Raji (cell line): Measurements from ENCODE around the gene STAT3.

ENCODE experiments used
- POLR2A ChIP-seq: IDR thresholded peaks from 2 replicates; pipeline ENCODE4 v1.6.1; 2011; ENCODE audit warnings: low read depth, low read length, control low read depth; ENCODE audit not compliant: insufficient read depth

The STAT3 gene

DNA sequence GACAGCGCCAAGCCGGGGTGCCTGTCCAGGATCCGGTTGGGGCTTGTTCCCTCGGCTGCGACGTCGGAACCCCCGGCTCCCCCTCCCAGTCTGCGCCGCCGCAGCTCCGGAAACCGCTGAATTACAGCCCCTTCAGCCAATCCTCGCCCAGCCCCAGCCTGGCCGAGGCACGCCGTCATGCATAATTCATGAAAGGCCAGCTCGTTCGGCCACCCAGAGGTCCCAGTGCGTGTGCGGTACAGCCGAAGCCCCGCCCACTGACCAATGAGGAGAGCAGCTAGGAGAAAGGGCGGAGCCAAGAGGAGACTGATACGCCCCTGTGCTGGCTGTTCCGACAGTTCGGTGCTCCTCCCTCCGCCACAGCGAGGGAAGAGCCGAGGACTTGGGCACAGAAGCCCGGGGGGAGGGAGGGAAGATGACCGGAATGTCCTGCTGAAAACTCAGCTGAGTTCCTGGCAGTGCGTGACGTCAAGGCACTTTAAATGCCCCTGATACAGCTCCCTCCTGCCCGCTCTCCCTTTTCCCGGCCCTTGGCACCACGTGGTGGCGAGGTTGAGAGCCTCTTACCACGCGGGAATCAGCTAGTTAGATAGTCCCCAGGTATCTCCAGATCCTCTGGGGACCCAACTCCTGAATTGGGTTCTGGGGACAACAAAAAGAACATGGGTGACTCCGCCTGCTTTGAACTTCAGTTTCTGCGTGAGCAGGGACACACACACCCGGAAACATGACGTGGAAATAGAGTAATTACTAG lies at the start of gene STAT3:
TSS of gene STAT3 (minus strand) at position 62 of the 754 bp plus-strand sequence. CDS start 39,926 bp downstream, outside the sequence.
- peak; percentile 77 for TF ChIP-seq POLR2A

DNA sequence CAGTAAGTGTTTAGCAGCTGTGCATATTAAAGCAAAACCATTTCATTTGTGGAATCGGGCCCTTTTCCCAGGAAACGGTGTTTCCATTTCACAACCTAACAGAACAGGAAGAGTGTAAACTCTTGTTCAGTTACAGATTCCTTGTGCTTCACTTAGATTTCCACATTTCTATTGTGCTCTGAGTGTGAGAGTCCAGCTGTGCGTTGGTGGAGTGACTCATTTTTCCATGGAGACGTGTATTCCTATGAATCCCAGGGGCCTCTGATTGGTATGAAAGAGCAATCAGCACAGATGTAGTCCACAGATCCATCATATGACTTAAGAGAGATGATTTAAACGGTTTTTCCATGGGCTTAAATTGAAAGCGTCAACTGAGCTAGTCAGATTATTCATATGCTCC lies 48.1 kb upstream of the STAT3 start:
- TF ChIP-seq POLR2A: no peak

DNA sequence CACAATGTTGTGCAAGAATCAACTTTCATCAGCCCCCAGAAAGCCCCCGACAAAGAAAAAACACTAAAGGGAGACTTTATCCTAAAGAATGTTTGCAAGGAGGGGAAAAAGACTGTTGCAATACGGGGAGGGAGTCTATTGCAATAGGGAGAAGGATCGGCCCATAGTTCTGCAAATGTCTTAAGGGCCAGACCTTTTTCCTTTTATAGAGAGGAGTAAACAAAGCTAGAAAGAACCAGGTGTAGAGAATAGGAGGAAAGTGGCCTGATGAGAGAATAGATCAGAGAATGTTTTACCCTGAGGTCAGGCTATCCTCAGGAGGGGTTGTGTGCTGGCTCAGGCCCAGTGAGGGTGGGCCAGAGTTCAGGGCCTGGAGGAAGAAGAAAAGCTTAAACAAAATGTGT lies 43.5 kb upstream of the STAT3 start:
- no peak for TF ChIP-seq POLR2A

DNA sequence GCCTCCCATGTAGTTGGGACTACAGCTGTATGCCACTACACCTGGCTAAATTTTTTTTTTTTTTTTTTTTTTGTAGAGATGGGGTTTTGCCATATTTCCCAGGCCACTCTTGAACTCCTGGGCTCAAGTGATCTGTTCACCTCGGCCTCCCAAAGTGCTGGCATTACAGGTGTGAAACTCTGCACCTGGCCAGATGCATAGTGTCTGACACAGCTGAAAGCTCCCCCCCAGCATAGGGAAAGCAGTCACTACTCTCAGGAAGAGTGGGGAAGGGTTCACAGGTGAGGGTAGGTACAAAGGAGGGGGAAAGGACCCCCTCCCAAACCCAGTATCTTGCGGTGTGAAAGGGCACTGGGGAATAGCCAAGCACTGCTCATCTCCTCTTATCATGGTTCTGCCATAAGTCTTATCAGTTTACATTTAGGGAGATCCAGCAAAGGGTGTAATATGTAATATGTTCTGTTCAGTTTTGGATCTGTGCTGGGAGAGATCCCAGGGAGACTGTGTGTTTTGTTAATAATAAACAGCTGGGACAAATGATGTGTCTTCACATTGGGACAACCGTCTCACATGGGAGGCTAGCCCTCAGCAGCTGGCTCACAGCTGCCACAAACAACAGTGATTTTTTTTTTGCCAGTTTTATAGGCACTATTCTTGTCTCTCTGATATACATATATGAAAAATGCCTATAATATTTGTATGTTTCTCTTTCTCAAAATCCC lies 41.6 kb upstream of the STAT3 start:
- no peak for TF ChIP-seq POLR2A

DNA sequence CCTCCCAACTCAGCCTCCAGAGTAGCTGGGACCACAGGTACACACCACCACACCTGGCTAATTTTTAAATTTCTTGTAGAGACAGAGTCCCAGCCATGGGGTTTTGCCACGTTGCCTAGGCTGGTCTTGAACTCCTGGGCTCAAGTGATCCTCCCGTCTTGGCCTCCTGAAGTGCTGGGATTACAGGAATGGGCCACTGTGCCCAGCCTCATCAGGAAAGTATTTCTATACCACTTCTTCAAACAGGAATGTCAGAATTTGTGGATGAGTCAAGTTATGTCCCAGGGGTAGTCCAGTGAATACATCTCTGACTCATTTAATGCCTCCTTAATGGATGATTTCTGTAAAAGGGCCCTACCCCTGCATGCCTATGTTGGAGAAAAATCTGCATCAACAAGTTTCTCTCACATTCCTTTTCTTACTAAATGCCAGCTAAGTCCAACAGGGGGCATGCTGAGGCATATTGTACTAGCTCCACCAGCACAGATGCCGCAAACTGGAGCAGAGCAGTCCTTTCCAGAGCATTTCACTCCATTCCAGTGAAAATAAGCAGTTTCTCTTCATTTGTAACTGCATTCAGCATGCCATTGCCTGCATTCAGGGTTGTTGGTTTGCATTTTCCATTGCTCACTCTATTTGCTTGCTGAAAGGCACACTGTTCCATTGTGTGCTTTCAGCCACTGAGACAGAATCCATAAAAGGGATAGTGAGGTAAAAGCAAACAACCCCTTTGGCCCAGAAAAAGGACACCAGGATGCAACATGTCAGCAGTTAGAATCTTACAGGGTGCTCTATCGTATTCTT lies 40.1 kb upstream of the STAT3 start:
- no peak for TF ChIP-seq POLR2A

DNA sequence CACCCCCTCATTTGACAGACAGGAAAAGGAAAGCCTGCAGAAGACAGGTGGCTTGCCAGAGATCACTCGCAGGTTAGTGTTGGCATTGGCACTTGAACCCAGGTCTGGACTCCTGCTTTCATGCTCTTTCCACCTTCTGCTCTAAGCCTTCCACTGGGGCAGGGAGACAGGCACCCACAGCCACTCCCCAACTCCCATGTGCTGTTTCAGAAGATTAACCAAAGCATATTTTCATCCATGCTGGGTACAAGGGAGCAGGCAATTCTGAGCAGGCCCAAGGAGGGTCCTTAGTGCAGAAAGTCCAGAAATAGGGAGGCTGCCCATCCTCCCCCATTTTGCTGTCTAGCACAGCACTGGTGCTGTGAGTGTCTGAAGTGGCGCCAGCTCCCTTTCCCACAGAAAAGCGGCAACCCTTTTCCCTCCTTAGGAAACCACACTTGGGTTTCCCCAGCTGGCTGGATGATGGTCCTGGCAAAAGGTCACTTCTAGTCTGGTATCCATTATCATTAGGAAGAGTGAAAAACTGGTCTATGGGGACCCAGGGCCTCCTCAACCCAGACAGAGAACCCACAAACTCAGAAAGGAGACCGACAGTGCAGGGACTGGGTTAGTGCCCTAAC lies 36.9 kb upstream of the STAT3 start:
- TF ChIP-seq POLR2A: no peak

DNA sequence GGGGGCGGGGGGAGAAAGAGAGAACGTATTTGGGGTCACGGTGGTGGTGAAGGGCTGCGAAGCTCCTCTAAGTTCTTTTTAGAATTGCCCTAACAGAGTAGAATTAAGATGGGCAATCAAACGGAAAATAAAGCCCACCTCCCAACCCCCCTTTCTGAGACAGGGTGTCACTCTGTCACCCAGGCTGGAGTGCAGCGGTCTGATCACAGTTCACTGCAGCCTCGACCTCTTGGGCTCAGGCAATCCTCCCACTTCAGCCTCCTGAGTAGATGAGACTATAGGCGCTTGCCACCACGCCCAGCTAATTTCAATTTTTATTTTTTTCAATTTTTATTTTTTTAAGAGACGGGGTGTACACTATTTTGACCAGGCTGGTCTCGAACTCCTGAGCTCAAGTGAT lies 35.5 kb upstream of the STAT3 start:
- no peak for TF ChIP-seq POLR2A

DNA sequence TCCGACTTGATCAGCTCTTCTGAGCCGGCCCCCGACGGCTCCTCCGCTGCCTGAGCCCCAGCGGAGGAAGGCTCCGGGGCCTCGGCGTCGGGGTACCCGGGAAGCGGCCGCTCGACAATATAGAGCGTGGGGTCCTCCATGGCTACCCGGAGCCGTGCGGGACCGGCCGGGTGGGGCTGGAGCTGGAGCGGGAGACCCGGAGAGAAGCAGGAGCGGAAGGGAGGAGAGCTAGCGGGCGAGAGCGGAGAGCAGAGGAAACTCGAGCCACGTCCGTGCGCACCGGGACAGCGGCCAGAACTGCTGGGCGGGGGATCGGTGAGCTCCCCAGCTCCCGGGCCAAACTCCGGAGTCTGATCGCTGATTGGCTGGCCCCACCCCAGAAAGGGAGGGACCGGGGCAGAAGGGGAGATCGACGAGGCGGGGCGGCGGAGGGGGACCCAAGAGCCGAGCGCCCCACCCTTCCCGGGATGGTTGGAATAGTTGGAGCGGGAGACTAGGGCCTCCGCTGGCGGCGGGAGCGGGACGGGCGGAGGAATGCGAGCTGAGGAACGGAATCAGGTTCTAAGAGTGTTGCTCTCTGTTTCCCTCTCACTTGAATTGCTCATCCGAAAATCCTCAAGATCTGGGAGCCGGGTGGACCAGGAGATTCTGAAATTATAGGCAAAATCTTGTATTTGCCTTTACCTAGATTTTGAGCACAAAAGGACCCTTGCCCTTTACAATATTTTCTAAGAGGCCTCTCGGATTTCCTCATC lies 34.9 kb upstream of the STAT3 start, which contains the start of gene CAVIN1:
TSS of gene CAVIN1 (minus strand) at position 299 of the 755 bp plus-strand sequence. CDS start at position 140, 159 bp downstream.
- no peak for TF ChIP-seq POLR2A

DNA sequence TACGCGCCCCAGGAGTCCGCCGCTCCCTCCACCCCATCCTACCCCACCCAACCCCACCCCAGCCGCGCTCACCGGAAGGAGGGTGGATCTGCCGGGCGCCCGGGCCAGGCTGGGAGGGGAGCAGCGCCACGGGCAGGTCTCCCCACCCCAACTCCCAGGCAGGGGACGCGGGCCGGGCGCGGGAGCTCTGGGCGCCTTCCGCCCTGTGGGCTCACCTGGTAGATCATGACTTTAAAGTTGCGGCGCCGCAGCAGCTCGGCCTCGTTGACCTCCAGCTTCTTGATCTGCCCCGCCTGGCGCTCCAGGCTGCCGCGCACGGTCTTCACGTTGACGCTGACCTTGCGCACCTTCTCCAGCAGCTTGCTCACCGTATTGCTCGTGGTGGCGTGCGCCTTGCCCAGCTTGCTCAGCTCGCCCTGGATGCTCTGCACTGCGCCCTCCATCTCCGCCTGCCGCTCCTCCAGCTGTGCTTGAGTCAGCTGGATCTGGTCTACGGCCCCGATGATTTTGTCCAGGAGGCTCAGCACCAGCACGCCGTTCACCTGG lies 34.2 kb upstream of the STAT3 start:
- no peak for TF ChIP-seq POLR2A

DNA sequence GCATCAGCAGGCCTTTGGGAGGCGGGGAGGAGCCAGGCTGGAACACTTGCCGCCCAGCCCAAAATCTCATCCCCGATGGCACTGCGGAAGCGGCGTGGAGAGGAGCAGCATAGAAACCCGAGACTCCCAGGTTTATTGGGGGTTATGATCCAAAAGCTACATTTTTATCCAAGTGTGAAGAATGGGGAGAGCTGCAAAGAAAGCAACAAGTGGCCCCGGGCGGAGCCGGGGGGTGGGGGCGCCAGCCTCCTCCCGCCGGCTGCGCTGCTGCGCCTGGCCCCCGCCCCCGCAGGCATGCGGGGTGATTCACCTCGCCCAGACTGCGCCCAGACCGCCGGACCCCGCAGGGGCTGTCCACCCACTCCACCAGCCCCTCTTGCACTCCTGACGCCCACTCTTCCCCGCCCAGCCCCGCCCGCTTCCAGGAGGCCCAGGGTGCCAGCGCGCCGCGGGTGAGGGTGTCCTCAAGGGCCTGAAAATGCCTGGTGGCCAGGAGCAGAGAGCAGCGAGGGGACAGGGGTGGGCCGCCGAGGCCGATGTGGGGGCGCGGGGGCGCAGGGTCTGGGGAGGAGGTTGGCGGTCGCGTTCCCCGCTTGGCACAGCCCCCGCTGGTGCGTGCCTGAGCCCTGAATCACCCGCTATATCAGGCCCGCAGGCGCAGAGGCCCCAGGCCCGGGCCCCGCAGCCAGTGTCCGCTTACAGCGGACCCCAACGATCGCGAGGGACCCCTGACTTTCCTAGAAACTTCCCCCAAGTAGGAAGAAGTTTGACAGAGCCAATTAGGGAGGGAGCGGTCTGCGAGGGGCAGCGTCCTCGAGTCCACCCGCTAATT lies 33.5 kb upstream of the STAT3 start:
- no peak for TF ChIP-seq POLR2A

DNA sequence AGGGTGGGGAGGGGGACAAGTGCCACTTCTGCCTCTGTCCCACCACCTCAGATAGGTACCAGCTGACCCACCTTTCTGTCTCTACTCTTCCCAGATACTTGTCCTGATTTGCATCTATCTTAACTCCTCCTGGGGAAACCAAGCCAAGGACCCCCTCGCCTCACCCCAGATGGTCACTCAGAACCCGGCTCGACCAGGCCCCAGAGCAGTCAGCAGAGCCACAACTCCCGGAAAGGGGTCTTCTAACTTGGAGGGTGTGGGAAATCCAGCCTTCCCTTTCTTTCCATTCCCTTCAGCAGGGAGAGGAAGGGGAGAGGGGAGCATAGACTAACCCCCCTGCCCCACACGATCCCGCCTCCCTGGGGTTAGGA lies 32.9 kb upstream of the STAT3 start:
- TF ChIP-seq POLR2A: no peak

DNA sequence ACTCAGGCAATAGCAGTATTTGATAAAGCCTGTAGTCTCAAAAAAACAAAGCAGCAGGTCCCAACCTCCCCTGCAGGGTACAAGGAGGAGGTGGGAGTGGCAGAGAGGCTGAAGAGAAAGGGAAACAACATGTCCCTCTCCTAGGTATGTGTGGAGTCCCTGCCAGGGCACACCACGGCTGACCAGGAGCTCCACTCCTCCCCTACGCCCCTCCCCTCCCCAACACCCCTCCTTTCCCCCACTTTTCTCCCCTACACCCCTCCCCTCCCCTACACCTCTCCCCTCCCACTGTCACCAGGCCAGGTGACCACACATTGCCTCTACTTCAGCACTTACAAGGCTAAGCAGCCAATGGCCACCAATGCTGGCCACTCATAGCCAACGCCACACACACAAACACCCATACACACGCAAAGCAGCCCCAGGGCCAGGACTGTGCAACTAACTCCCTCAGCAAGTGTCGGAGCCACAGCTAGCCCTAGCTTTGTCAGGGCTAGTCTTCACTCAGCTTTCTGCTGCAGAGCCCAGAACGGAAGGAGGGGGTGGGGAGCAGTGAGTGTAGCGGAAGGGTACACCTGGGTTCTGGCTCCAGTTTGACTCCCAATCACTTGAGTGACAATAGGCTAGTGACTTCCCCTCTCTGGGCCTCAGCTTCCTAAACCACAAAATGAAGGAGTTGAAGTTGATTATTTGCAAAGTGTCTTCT lies 26.6 kb upstream of the STAT3 start:
- no peak for TF ChIP-seq POLR2A

DNA sequence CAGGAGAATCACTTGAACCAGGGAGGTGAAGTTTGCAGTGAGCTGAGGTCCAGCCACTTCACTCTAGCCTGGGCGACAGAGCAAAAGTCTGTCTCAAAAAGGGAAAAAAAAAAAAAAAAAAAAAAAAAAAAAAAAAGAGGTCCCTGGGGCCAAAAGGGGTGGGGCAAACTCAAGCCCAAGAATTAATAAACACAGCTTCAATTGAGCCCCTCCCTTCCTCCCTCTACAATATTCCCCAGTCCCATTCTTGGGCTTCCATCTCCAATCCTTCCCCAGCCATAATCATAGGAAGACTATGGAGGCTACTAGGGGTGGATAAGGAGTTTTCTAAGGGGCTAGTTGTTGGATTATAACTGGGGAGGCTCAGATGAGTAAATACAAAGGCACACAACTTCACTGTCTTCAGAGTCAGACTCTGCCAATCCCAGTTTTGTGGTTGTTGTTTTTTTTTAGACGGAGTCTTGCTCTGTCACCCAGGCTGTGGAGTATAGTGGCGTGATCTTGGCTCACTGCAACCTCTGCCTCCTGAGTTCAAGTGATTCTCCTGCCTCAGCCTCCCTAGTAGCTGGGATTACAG lies 25.3 kb upstream of the STAT3 start:
- TF ChIP-seq POLR2A: no peak
